ENCODE data around the gene SCRG1. TPM values are rescaled to one million over a fixed set of nuclear protein-coding genes. Genes with fewer than 3 reads are reported as not detected.
A peak's percentile ranks its signal among the peaks of the same experiment; 100 is the strongest.

Gene SCRG1
- polyA plus RNA-seq, 3 donors, result 0.07 to 0.24 (median 0.08) TPM

DNA sequence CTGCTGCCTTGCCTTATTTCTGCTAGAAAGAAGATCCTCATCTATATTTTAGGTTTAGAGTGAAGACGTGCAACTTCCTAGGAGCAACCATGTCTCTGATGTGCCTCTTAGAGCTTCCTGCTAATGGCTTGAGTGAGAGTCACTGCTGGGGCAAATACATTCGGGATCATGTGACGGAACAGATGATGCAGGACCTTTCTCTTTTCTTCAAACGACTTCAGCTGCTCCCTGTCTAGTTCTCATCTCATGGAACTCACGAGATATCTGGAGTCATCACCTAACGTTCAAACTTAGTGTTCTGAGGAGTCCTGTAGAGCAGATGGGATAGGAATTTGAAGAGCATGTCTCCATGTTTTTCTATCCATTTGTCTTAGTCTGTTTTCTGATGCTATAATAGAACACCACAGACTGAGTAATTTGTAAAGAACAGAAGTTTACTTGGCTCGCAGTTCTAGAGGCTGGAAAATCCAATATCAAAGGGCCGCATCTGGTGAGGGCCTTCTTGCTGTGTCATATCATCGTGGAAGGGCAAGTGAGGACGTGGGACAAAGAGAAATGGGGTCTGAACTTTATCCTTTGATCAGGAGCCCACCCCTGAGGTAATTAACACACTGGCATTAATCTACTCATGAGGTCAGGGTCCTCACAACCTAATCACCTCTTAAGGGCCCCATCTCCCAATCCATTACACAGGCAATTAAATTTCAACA lies 43.5 kb upstream of the SCRG1 start:
- H3K27ac Mint-ChIP-seq, result peak overlapping the region in 1 of 7 donors; percentile 10
- H3K4me3 Mint-ChIP-seq, result no peak overlapping the region
- intact Hi-C loops (cut with micrococcal nuclease), result no loop called here
- TF ChIP-seq, protein P1, sequence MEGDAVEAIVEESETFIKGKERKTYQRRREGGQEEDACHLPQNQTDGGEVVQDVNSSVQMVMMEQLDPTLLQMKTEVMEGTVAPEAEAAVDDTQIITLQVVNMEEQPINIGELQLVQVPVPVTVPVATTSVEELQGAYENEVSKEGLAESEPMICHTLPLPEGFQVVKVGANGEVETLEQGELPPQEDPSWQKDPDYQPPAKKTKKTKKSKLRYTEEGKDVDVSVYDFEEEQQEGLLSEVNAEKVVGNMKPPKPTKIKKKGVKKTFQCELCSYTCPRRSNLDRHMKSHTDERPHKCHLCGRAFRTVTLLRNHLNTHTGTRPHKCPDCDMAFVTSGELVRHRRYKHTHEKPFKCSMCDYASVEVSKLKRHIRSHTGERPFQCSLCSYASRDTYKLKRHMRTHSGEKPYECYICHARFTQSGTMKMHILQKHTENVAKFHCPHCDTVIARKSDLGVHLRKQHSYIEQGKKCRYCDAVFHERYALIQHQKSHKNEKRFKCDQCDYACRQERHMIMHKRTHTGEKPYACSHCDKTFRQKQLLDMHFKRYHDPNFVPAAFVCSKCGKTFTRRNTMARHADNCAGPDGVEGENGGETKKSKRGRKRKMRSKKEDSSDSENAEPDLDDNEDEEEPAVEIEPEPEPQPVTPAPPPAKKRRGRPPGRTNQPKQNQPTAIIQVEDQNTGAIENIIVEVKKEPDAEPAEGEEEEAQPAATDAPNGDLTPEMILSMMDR (IDR thresholded peaks at IDR 0.05), result no peak
- no peak overlapping the region for H2AFZ ChIP-seq (ENCODE audit: insufficient read depth, low read depth, low read length, poor library complexity, severe bottlenecking)
- no peak overlapping the region for H3K27ac ChIP-seq (ENCODE audit: low read depth in 1 of 2, low read length in 2 of 2)
- H3K4me1 Mint-ChIP-seq, result no peaks in the 10 kb centered on the region
- peaks cover 5 to 7% of the 10 kb centered on the region in 2 donors for H3K9me3 ChIP-seq (replicated peaks in 1 of 2; ENCODE audit: control insufficient read depth in 1 of 2, insufficient read depth in 1 of 2, low read length in 2 of 2)
- no peaks in the 10 kb centered on the region for H3K27me3 ChIP-seq (ENCODE audit: control insufficient read depth in 2 of 2, insufficient read depth in 2 of 2, low read length in 2 of 2)
- no peak overlapping the region for H3K4me2 ChIP-seq (replicated peaks; ENCODE audit: extremely low read depth, low read length, poor library complexity, severe bottlenecking)
- H3K36me3 ChIP-seq (replicated peaks in 1 of 2; ENCODE audit: control insufficient read depth in 1 of 2, insufficient read depth in 2 of 2, low read length in 2 of 2), result peaks cover 3 to 16% of the 10 kb centered on the region in 2 donors
- no peak overlapping the region for H3K9ac ChIP-seq (ENCODE audit: insufficient read depth, low read length, poor library complexity, severe bottlenecking)
- peaks cover 33 to 42% of the 10 kb centered on the region in 2 donors for H3K36me3 Mint-ChIP-seq
- H3K4me3 ChIP-seq (replicated peaks in 1 of 3; ENCODE audit: low read depth in 2 of 3, low read length in 3 of 3), result no peak overlapping the region
- H3K27me3 Mint-ChIP-seq (ENCODE audit: low read depth in 3 of 3), result no peaks in the 10 kb centered on the region
- H3K79me2 ChIP-seq (ENCODE audit: insufficient read depth, low read length), result no peaks in the 10 kb centered on the region
- no peaks in the 10 kb centered on the region for H3K4me1 ChIP-seq (ENCODE audit: control insufficient read depth in 1 of 2, insufficient read depth in 2 of 2, low read length in 2 of 2)
- 93% methylated on average over 2 of the region's 10 CpGs for WGBS (ENCODE audit: insufficient coverage)
- peaks cover 0 to 7% (median 4%) of the 10 kb centered on the region in 7 donors for H3K9me3 Mint-ChIP-seq
- no peaks in the 10 kb centered on the region for H4K20me1 ChIP-seq (ENCODE audit: insufficient read depth, low read length)
- DNase-seq, result no peak

DNA sequence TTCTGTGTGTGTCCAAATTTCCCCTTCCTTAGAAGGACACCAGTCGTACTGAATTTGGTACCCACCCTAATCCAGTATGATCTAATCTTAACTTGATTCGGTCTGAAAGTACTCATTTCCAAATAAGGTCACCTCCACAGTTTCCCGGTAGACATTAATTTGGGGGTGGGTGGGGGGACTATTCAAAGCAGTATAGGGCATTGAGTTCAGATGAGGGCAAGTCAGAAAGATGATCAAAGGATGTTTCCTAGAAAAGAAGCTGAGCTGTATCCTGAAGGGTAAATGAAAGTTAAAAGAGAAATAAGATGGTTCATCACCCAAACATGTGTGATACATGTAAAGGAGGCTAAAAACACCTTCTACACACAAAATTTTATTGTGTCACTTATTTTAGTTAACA lies 42.0 kb upstream of the SCRG1 start:
- Histone ChIP-seq H3K79me2 (ENCODE audit: insufficient read depth, low read length) (no peaks in the 10 kb centered on the region), H3K4me2 (replicated peaks; ENCODE audit: extremely low read depth, low read length, poor library complexity, severe bottlenecking) (no peak overlapping the region), H4K20me1 (ENCODE audit: insufficient read depth, low read length) (no peaks in the 10 kb centered on the region), H3K4me3 (replicated peaks in 1 of 3; ENCODE audit: low read depth in 2 of 3, low read length in 3 of 3) (no peak overlapping the region), H3K9ac (ENCODE audit: insufficient read depth, low read length, poor library complexity, severe bottlenecking) (no peak overlapping the region), H3K27ac (ENCODE audit: low read depth in 1 of 2, low read length in 2 of 2) (no peak overlapping the region), H3K27me3 (ENCODE audit: control insufficient read depth in 2 of 2, insufficient read depth in 2 of 2, low read length in 2 of 2) (no peaks in the 10 kb centered on the region), H3K4me1 (ENCODE audit: control insufficient read depth in 1 of 2, insufficient read depth in 2 of 2, low read length in 2 of 2) (no peaks in the 10 kb centered on the region), H3K9me3 (replicated peaks in 1 of 2; ENCODE audit: control insufficient read depth in 1 of 2, insufficient read depth in 1 of 2, low read length in 2 of 2) (peaks cover 5 to 7% of the 10 kb centered on the region in 2 donors), H3K36me3 (replicated peaks in 1 of 2; ENCODE audit: control insufficient read depth in 1 of 2, insufficient read depth in 2 of 2, low read length in 2 of 2) (peaks cover 3 to 29% of the 10 kb centered on the region in 2 donors), H2AFZ (ENCODE audit: insufficient read depth, low read depth, low read length, poor library complexity, severe bottlenecking) (no peak overlapping the region)
- Mint-ChIP-seq H3K4me3 (no peak overlapping the region), H3K4me1 (no peaks in the 10 kb centered on the region), H3K9me3 (peaks cover 0 to 7% (median 4%) of the 10 kb centered on the region in 7 donors), H3K27ac (no peak overlapping the region), H3K27me3 (ENCODE audit: low read depth in 3 of 3) (peaks cover 0 to 1% (median 0%) of the 10 kb centered on the region in 3 donors), H3K36me3 (peaks cover 35 to 49% of the 10 kb centered on the region in 2 donors)
- TF ChIP-seq, protein P1 (IDR thresholded peaks at IDR 0.05), result no peak
- no peak for DNase-seq
- intact Hi-C loops (cut with micrococcal nuclease), result no loop called here
- WGBS (ENCODE audit: insufficient coverage), result 100% methylated on average over 1 of the region's 3 CpGs
